22Rv1 (cell line): Measurements from ENCODE around the gene DCDC2B.

ENCODE experiments used
- H3K27ac ChIP-seq: fragments of 450-650 bp; 2 replicates; pipeline ENCODE4 v1.5.1; 2017
- CTCF ChIP-seq: fragments of 450-650 bp; IDR thresholded peaks from 2 replicates; pipeline ENCODE4 v1.5.1; 2017; ENCODE audit warnings: mild to moderate bottlenecking
- ZFX ChIP-seq: fragments of 450-650 bp; IDR thresholded peaks from 2 replicates; pipeline ENCODE4 v1.6.1; 2017; ENCODE audit warnings: antibody characterized with exemption, borderline replicate concordance

DCDC2B gene

GRCh38 chr1:32179193-32179442 is 29.8 kb upstream of the DCDC2B start:
- H3K27ac ChIP-seq, result peak overlapping the region; percentile 90
- TF ChIP-seq CTCF (no peak), ZFX (no peak)

- TF ChIP-seq ZFX, result no peak
- 0 out of 2 replicates have a peak, but pooled peaks have one; percentile 15 for TF ChIP-seq CTCF
- H3K27ac ChIP-seq, result peak within 1 kb of the TSS; percentile 90
Observed at GRCh38 chr1:32179443-32180185, 29.3 kb upstream of the DCDC2B start, which contains the start of gene TXLNA. Gene TXLNA (plus strand): TSS chr1:32179675. CDS start chr1:32180346, 671 bp downstream.

GRCh38 chr1:32180186-32181060 is 28.5 kb upstream of the DCDC2B start:
- peak overlapping the region; percentile 90 for H3K27ac ChIP-seq
- TF ChIP-seq ZFX (no peak), CTCF (no peak)

GRCh38 chr1:32181065-32181464 is 27.8 kb upstream of the DCDC2B start:
- TF ChIP-seq ZFX (no peak), CTCF (no peak)
- H3K27ac ChIP-seq, result peak overlapping the region; percentile 90

- H3K27ac ChIP-seq, result peak overlapping the region; percentile 90; the same call in 1 of the 2 replicates
- TF ChIP-seq ZFX (no peak), CTCF (no peak)
Observed at GRCh38 chr1:32181563-32181962, 27.3 kb upstream of the DCDC2B start.

- TF ChIP-seq ZFX (no peak), CTCF (no peak)
- H3K27ac ChIP-seq, result no peak overlapping the region
Observed at GRCh38 chr1:32182060-32182459, 26.8 kb upstream of the DCDC2B start.

GRCh38 chr1:32184650-32185049 is 24.2 kb upstream of the DCDC2B start:
- no peak overlapping the region for H3K27ac ChIP-seq

More at GRCh38 chr1:32184650-32185049, 24.2 kb upstream of the DCDC2B start:
- TF ChIP-seq ZFX (no peak), CTCF (no peak)
